ENCODE data around the gene LHFPL3. TPM values are rescaled to one million over a fixed set of nuclear protein-coding genes. Genes with fewer than 3 reads are reported as not detected.

The LHFPL3 gene
- polyA plus RNA-seq, 1 of the 3 experiments (the other 2 are of a cell fraction): not detected

DNA sequence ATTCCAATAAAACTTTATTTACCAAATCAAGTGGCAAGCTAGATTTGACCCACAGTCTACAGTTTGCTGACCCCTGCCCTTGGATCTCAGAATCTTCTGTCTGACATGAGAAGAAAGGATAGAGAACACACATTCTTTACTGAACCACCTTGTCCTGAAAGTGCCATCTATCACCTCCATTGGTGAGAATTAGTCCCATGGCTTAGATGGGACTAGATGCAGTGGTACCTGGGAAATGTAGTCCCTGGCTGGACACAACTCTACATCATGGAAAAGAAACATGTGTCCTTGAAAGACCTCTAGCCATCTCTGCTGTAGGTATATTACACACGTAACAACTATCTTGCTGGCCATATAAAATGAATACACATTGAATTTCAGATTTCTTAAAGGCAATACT, 336.2 kb downstream of the LHFPL3 start:
- no peak overlapping the region for H3K27ac ChIP-seq (ENCODE audit: low read depth in 2 of 2, low read length in 1 of 2)
- no peak overlapping the region for H2AFZ ChIP-seq (ENCODE audit: low read depth)
- H3K4me3 ChIP-seq (ENCODE audit: low read depth in 2 of 2, low read length in 1 of 2): no peak overlapping the region
- no peaks in the 10 kb centered on the region for H3K79me2 ChIP-seq (ENCODE audit: insufficient read depth)
- H3K9me3 ChIP-seq: no peaks in the 10 kb centered on the region
- no peaks in the 10 kb centered on the region for H3F3A ChIP-seq (replicated peaks; ENCODE audit: insufficient read depth)
- POLR2A ChIA-PET: no interaction called here
- no peaks in the 10 kb centered on the region for H3K9me2 ChIP-seq
- H3K4me2 ChIP-seq: no peak overlapping the region
- no peak overlapping the region for H3K9ac ChIP-seq
- CTCF ChIA-PET: interaction anchor here (0.9 to 1.5 kb wide), 2 partner anchors 8 to 21 kb away, joined by 3 to 4 read pairs; no protein-coding TSS in a partner anchor
- 21% methylated on average over 1 of the region's 1 CpG for WGBS (ENCODE audit: low lambda C conversion rate)
- TF ChIP-seq, protein P1, sequence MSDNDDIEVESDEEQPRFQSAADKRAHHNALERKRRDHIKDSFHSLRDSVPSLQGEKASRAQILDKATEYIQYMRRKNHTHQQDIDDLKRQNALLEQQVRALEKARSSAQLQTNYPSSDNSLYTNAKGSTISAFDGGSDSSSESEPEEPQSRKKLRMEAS (IDR thresholded peaks at IDR 0.05; ENCODE audit: low read depth): no peak
- TF ChIP-seq CHD2 (IDR thresholded peaks at IDR 0.05; ENCODE audit: low read length, partially characterized antibody) (no peak), IRF3 (IDR thresholded peaks at IDR 0.05; ENCODE audit: low read depth, low read length) (no peak), POLR2AphosphoS5 (IDR thresholded peaks at IDR 0.05; ENCODE audit: low read depth, low read length) (no peak)
- TF ChIP-seq, protein P2, sequence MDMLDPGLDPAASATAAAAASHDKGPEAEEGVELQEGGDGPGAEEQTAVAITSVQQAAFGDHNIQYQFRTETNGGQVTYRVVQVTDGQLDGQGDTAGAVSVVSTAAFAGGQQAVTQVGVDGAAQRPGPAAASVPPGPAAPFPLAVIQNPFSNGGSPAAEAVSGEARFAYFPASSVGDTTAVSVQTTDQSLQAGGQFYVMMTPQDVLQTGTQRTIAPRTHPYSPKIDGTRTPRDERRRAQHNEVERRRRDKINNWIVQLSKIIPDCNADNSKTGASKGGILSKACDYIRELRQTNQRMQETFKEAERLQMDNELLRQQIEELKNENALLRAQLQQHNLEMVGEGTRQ (IDR thresholded peaks at IDR 0.05; ENCODE audit: borderline replicate concordance, low read depth, low read length): no peak
- DNase-seq: no peak
- H3K27me3 ChIP-seq (ENCODE audit: insufficient read depth): no peaks in the 10 kb centered on the region; the same call in 1 of the 2 replicates
- no peaks in the 10 kb centered on the region for H3K4me1 ChIP-seq (ENCODE audit: control insufficient read depth in 1 of 2, insufficient read depth in 2 of 2, low read depth in 1 of 2, low read length in 1 of 2)
- no peaks in the 10 kb centered on the region for H3K36me3 ChIP-seq (replicated peaks in 1 of 2; ENCODE audit: control insufficient read depth in 1 of 2, insufficient read depth in 2 of 2, low read length in 1 of 2)
- H4K20me1 ChIP-seq (ENCODE audit: insufficient read depth): no peaks in the 10 kb centered on the region

DNA sequence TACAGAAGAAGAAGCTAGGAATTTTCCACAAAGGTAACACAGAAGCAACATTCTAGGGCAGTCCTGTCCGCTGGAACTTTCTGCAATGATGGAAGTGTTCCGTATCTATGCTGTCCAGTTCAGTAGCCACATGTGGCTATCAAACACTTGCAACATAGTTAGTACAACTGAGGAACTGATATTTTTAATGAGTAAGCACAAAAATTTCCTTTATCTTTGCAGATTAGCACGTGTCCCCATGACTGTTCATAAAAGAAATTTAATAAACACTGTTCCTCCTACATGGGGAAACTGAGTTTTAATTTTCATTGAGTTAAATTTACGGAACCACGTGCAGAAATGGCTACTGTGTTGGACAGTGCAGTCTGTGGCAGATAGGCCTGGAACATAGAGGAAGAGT, 349.2 kb downstream of the LHFPL3 start:
- H3K79me2 ChIP-seq (ENCODE audit: insufficient read depth): no peaks in the 10 kb centered on the region
- WGBS (ENCODE audit: low lambda C conversion rate): 32% methylated on average over 5 of the region's 5 CpGs
- H3K36me3 ChIP-seq (replicated peaks in 1 of 2; ENCODE audit: control insufficient read depth in 1 of 2, insufficient read depth in 2 of 2, low read length in 1 of 2): no peaks in the 10 kb centered on the region
- no peak for TF ChIP-seq SMC3 (IDR thresholded peaks at IDR 0.05; ENCODE audit: low read depth, low read length)
- TF ChIP-seq RAD21 (IDR thresholded peaks at IDR 0.05; ENCODE audit: low read length): no peak
- TF ChIP-seq ZBTB33 (IDR thresholded peaks at IDR 0.05; ENCODE audit: borderline replicate concordance, low read depth): no peak
- TF ChIP-seq TEAD4 (IDR thresholded peaks at IDR 0.05; ENCODE audit: borderline replicate concordance, insufficient read depth): no peak
- TF ChIP-seq MXI1 (IDR thresholded peaks at IDR 0.05; ENCODE audit: low read depth, low read length): no peak
- no peak for TF ChIP-seq TCF12 (IDR thresholded peaks at IDR 0.05)
- TF ChIP-seq GATA2 (CRISPR knock-in tag; IDR thresholded peaks at IDR 0.05): no peak
- TF ChIP-seq ELF1 (IDR thresholded peaks at IDR 0.05): no peak
- TF ChIP-seq, protein P3, sequence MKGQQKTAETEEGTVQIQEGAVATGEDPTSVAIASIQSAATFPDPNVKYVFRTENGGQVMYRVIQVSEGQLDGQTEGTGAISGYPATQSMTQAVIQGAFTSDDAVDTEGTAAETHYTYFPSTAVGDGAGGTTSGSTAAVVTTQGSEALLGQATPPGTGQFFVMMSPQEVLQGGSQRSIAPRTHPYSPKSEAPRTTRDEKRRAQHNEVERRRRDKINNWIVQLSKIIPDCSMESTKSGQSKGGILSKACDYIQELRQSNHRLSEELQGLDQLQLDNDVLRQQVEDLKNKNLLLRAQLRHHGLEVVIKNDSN (IDR thresholded peaks at IDR 0.05; ENCODE audit: borderline replicate concordance, low read depth): no peak
- no peak for TF ChIP-seq JUND (IDR thresholded peaks at IDR 0.05)
- no peak for TF ChIP-seq EZH2phosphoT487 (IDR thresholded peaks at IDR 0.05; ENCODE audit: borderline replicate concordance, low read depth)
- no peak for TF ChIP-seq SIN3A (IDR thresholded peaks at IDR 0.05; ENCODE audit: borderline replicate concordance, low read depth, low read length)
- no peak for TF ChIP-seq EP300 (IDR thresholded peaks at IDR 0.05; ENCODE audit: borderline replicate concordance in 1 of 2, low read depth in 1 of 2, low read length in 1 of 2)
- TF ChIP-seq RFX5 (IDR thresholded peaks at IDR 0.05; ENCODE audit: low read length): no peak
- TF ChIP-seq CHD2 (IDR thresholded peaks at IDR 0.05; ENCODE audit: low read length, partially characterized antibody): no peak
- TF ChIP-seq GABPA (IDR thresholded peaks at IDR 0.05; ENCODE audit: low read depth): no peak
- no peak for TF ChIP-seq RXRA (IDR thresholded peaks at IDR 0.05; ENCODE audit: borderline replicate concordance, low read depth)
- no peak for TF ChIP-seq TAF1 (IDR thresholded peaks at IDR 0.05; ENCODE audit: borderline replicate concordance, low read depth, low read length)
- TF ChIP-seq MEF2A (IDR thresholded peaks at IDR 0.05; ENCODE audit: borderline replicate concordance, low read depth): no peak
- TF ChIP-seq FOXM1 (IDR thresholded peaks at IDR 0.05; ENCODE audit: low read depth): no peak
- no peak overlapping the region for H2AFZ ChIP-seq (ENCODE audit: low read depth)
- H3K4me3 ChIP-seq (ENCODE audit: low read depth in 2 of 2, low read length in 1 of 2): no peak overlapping the region
- no peak overlapping the region for H3K9ac ChIP-seq
- H3F3A ChIP-seq (replicated peaks; ENCODE audit: insufficient read depth): no peaks in the 10 kb centered on the region
- H3K27ac ChIP-seq (ENCODE audit: low read depth in 2 of 2, low read length in 1 of 2): no peak overlapping the region
- no peaks in the 10 kb centered on the region for H3K9me2 ChIP-seq
- no peak overlapping the region for H3K4me2 ChIP-seq
- no peaks in the 10 kb centered on the region; the same call in 1 of the 2 replicates for H3K27me3 ChIP-seq (ENCODE audit: insufficient read depth)
- no peaks in the 10 kb centered on the region for H3K9me3 ChIP-seq
- H3K4me1 ChIP-seq (ENCODE audit: control insufficient read depth in 1 of 2, insufficient read depth in 2 of 2, low read depth in 1 of 2, low read length in 1 of 2): peaks cover 0 to 3% of the 10 kb centered on the region in 2 experiments; a peak in 1 of 4 replicates
- DNase-seq: no peak
- H4K20me1 ChIP-seq (ENCODE audit: insufficient read depth): no peaks in the 10 kb centered on the region
- CTCF ChIA-PET: no interaction called here
- POLR2A ChIA-PET: no interaction called here

All from SK-N-SH (cell line).